H9 (cell line): ENCODE measurements around the gene WNT3A. TPM values are rescaled to one million over a fixed set of nuclear protein-coding genes. Genes with fewer than 3 reads are reported as not detected.

Source experiments
- DNase-seq: peaks from one replicate; pipeline ENCODE4 v3.0.0-alpha.2; 2017
- H2AFZ ChIP-seq: one replicate; pipeline ENCODE4 v1.6.1; 2013; ENCODE audit warnings: mild to moderate bottlenecking, low read length, control low read depth, moderate library complexity
- H2AK5ac ChIP-seq: 2 replicates; pipeline ENCODE4 v1.6.1; 2013; ENCODE audit warnings: low read length, control low read depth, mixed read lengths; ENCODE audit not compliant: insufficient read length
- H2BK120ac ChIP-seq: one replicate; pipeline ENCODE4 v1.6.1; 2013; ENCODE audit warnings: low read depth, mild to moderate bottlenecking, low read length, control low read depth, inconsistent platforms; ENCODE audit not compliant: poor library complexity, severe bottlenecking
- H2BK12ac ChIP-seq: 2 replicates; pipeline ENCODE4 v1.6.1; 2013; ENCODE audit warnings: low read length, control low read depth, mixed read lengths, low read depth; ENCODE audit not compliant: insufficient read length
- H2BK15ac ChIP-seq: 2 replicates; pipeline ENCODE4 v1.6.1; 2013; ENCODE audit warnings: low read depth, low read length, control low read depth
- H2BK20ac ChIP-seq: one replicate; pipeline ENCODE4 v1.6.1; 2013; ENCODE audit warnings: low read depth, mild to moderate bottlenecking, low read length, control low read depth, inconsistent platforms; ENCODE audit not compliant: poor library complexity, severe bottlenecking
- H2BK5ac ChIP-seq: 2 replicates; pipeline ENCODE4 v1.6.1; 2013; ENCODE audit warnings: low read length, control low read depth, mixed read lengths; ENCODE audit not compliant: insufficient read length
- H3K14ac ChIP-seq: 2 replicates; pipeline ENCODE4 v1.6.1; 2013; ENCODE audit warnings: low read length, control low read depth; ENCODE audit not compliant: insufficient read depth
- H3K18ac ChIP-seq: 2 replicates; pipeline ENCODE4 v1.6.1; 2013; ENCODE audit warnings: low read depth, mild to moderate bottlenecking, mixed read lengths, low read length, control low read depth; ENCODE audit not compliant: insufficient read length
- H3K23ac ChIP-seq: 2 replicates; pipeline ENCODE4 v1.6.1; 2013; ENCODE audit warnings: low read length, control low read depth, mixed read lengths, low read depth; ENCODE audit not compliant: insufficient read length
- H3K23me2 ChIP-seq: 2 replicates; pipeline ENCODE4 v1.6.1; 2013; ENCODE audit warnings: low read depth, mild to moderate bottlenecking, mixed read lengths, low read length, control low read depth; ENCODE audit not compliant: insufficient read length, poor library complexity, severe bottlenecking
- H3K27ac ChIP-seq: 2 replicates; pipeline ENCODE4 v1.5.1; 2013; ENCODE audit warnings: low read length, control low read depth, mixed read lengths, low read depth; ENCODE audit not compliant: insufficient read length
- H3K27me3 ChIP-seq: 2 replicates; pipeline ENCODE4 v1.6.1; 2013; ENCODE audit warnings: low read length, control low read depth, inconsistent platforms; ENCODE audit not compliant: insufficient read depth
- H3K4ac ChIP-seq: 2 replicates; pipeline ENCODE4 v1.6.1; 2013; ENCODE audit warnings: low read depth, mild to moderate bottlenecking, control low read depth, inconsistent platforms, low read length, moderate library complexity
- H3K4me1 ChIP-seq: 2 replicates; pipeline ENCODE4 v1.6.1; 2013; ENCODE audit warnings: low read length, control low read depth, inconsistent platforms; ENCODE audit not compliant: insufficient read depth
- H3K4me2 ChIP-seq: 2 replicates; pipeline ENCODE4 v1.6.1; 2013; ENCODE audit warnings: low read length, control low read depth, mixed read lengths; ENCODE audit not compliant: insufficient read length, insufficient read depth
- H3K56ac ChIP-seq: 2 replicates; pipeline ENCODE4 v1.6.1; 2013; ENCODE audit warnings: low read depth, mild to moderate bottlenecking, mixed read lengths, low read length, control low read depth; ENCODE audit not compliant: insufficient read length
- H3K79me1 ChIP-seq: 2 replicates; pipeline ENCODE4 v1.6.1; 2013; ENCODE audit warnings: low read depth, mild to moderate bottlenecking, moderate library complexity, low read length, control low read depth, inconsistent platforms; ENCODE audit not compliant: insufficient read depth, poor library complexity, severe bottlenecking
- H3K79me2 ChIP-seq: 2 replicates; pipeline ENCODE4 v1.6.1; 2013; ENCODE audit warnings: low read length, control low read depth, inconsistent platforms; ENCODE audit not compliant: insufficient read depth
- H3K9ac ChIP-seq: 2 replicates; pipeline ENCODE4 v1.6.1; 2013; ENCODE audit warnings: low read length, control low read depth, mixed read lengths; ENCODE audit not compliant: insufficient read length; ENCODE audit errors: extremely low read depth
- H3K9me3 ChIP-seq: one replicate; pipeline ENCODE4 v1.6.1; 2013; ENCODE audit warnings: low read depth, low read length, inconsistent platforms; ENCODE audit not compliant: control insufficient read depth
- H3T11ph ChIP-seq: one replicate; pipeline ENCODE4 v1.6.1; 2013; ENCODE audit warnings: mild to moderate bottlenecking, low read length, control low read depth, inconsistent platforms
- H4K20me1 ChIP-seq: one replicate; pipeline ENCODE4 v1.6.1; 2013; ENCODE audit not compliant: control insufficient read depth, insufficient read length, insufficient read depth
- H4K5ac ChIP-seq: 2 replicates; pipeline ENCODE4 v1.6.1; 2013; ENCODE audit warnings: low read depth, mild to moderate bottlenecking, mixed read lengths, low read length, control low read depth; ENCODE audit not compliant: insufficient read length
- H4K8ac ChIP-seq: replicated peaks from 2 replicates; pipeline ENCODE4 v1.6.1; 2013; ENCODE audit warnings: low read length, control low read depth, mixed read lengths, low read depth; ENCODE audit not compliant: insufficient read length
- H4K91ac ChIP-seq: 2 replicates; pipeline ENCODE4 v1.6.1; 2013; ENCODE audit warnings: low read depth, mild to moderate bottlenecking, moderate library complexity, mixed read lengths, low read length, control low read depth; ENCODE audit not compliant: insufficient read length
- H3K27ac Mint-ChIP-seq, 3 experiments: 2 replicates in 2 of 3; 3 replicates in 1 of 3; pipeline ENCODE4 v1.8.0; 2020 to 2021; ENCODE audit warnings: mixed read lengths in 3 of 3, mild to moderate bottlenecking in 1 of 3, moderate library complexity in 1 of 3
- H3K27me3 Mint-ChIP-seq: 2 replicates; pipeline ENCODE4 v1.8.0; 2021; ENCODE audit warnings: low read depth, mild to moderate bottlenecking, moderate library complexity, mixed read lengths
- H3K36me3 Mint-ChIP-seq, 3 experiments: 2 replicates in 2 of 3; 3 replicates in 1 of 3; pipeline ENCODE4 v1.8.0; 2020 to 2021; ENCODE audit warnings: low read depth in 3 of 3, mixed read lengths in 3 of 3; ENCODE audit not compliant: insufficient read depth in 1 of 3
- H3K4me1 Mint-ChIP-seq, 2 experiments: 2 replicates each; pipeline ENCODE4 v1.8.0; 2020; ENCODE audit warnings: mixed read lengths in 2 of 2
- H3K4me3 Mint-ChIP-seq, 2 experiments: 2 replicates in 1 of 2; 3 replicates in 1 of 2; pipeline ENCODE4 v1.8.0; 2020 to 2021; ENCODE audit warnings: mild to moderate bottlenecking in 2 of 2, mixed read lengths in 2 of 2, moderate library complexity in 1 of 2
- H3K9me3 Mint-ChIP-seq, 2 experiments: 2 replicates in 1 of 2; 3 replicates in 1 of 2; pipeline ENCODE4 v1.8.0; 2020; ENCODE audit warnings: mild to moderate bottlenecking in 2 of 2, mixed read lengths in 2 of 2, moderate library complexity in 1 of 2
- CTCF ChIP-seq: fragments of 200-600 bp; sonication (generic); conservative IDR thresholded peaks from 3 replicates; pipeline ENCODE4 v1.8.0; 2021; ENCODE audit warnings: antibody characterized with exemption, mild to moderate bottlenecking
- WGBS: extraction: QIAGEN DNeasy Blood & Tissue Kit; methylation state at CpG from one replicate; pipeline ENCODE4 v1.1.7; 2013; ENCODE audit warnings: missing lambda C conversion rate, low lambda C conversion rate, mixed read lengths; ENCODE audit not compliant: insufficient read length; ENCODE audit errors: extremely low coverage; 5-methylcytosine and 5-hydroxymethylcytosine counted together
- total RNA-seq: library from RNA; stranded (reverse); gene quantifications from 2 replicates; pipeline ENCODE4 v1.2.1, GENCODE V29; 2021

WNT3A gene
- total RNA-seq, 1 experiment from 2014 or later, result 0.17 TPM

GRCh38 chr1:228058949-228059633 is 52.3 kb downstream of the WNT3A start:
- Mint-ChIP-seq H3K4me3 (peak overlapping the region; percentile 31 to 85), H3K27ac (no peak overlapping the region; a peak in 1 of 7 replicates), H3K27me3 (peaks cover 93% of the 10 kb centered on the region), H3K9me3 (peaks cover 4 to 6% of the 10 kb centered on the region in 2 experiments; a peak in 3 of 5 replicates), H3K36me3 (no peaks in the 10 kb centered on the region; a peak in 1 of 7 replicates), H3K4me1 (peaks cover 5% of the 10 kb centered on the region in 2 experiments; a peak in 3 of 4 replicates)
- H3K27me3 ChIP-seq, result peaks cover 38% of the 10 kb centered on the region
- H3K9ac ChIP-seq, result no peak overlapping the region
- no peaks in the 10 kb centered on the region for H3K79me1 ChIP-seq
- no peaks in the 10 kb centered on the region for H3K9me3 ChIP-seq
- no peaks in the 10 kb centered on the region for H3K79me2 ChIP-seq
- no peak overlapping the region for H4K8ac ChIP-seq
- peaks cover 19% of the 10 kb centered on the region for H3K23me2 ChIP-seq
- no peak overlapping the region for H3K18ac ChIP-seq
- H3K23ac ChIP-seq, result no peak overlapping the region
- no peak overlapping the region for H3T11ph ChIP-seq
- no peak overlapping the region for H2AK5ac ChIP-seq
- TF ChIP-seq CTCF, result no peak
- no peaks in the 10 kb centered on the region for H4K20me1 ChIP-seq
- H2BK120ac ChIP-seq, result no peak overlapping the region
- H2BK20ac ChIP-seq, result no peak overlapping the region
- H4K5ac ChIP-seq, result no peak overlapping the region
- H2BK5ac ChIP-seq, result no peak overlapping the region
- peak overlapping the region; percentile 88 for H3K4me2 ChIP-seq
- H3K14ac ChIP-seq, result no peak overlapping the region
- H2BK15ac ChIP-seq, result no peak overlapping the region
- no peak for DNase-seq
- no CpG with 5 or more reads among the region's 66 CpGs for WGBS
- H3K4ac ChIP-seq, result no peak overlapping the region
- no peak overlapping the region for H2BK12ac ChIP-seq
- no peak overlapping the region for H3K56ac ChIP-seq
- no peaks in the 10 kb centered on the region for H3K4me1 ChIP-seq
- no peak overlapping the region for H4K91ac ChIP-seq
- no peak overlapping the region for H2AFZ ChIP-seq
- no peak overlapping the region for H3K27ac ChIP-seq
